ENCODE measurements around the gene CEP55. TPM values are rescaled to one million over a fixed set of nuclear protein-coding genes. Genes with fewer than 3 reads are reported as not detected.
"Not testable (repeated sequence)": the region's sequence is repeated elsewhere in the genome, so short reads cannot be mapped to it uniquely, and the experiment has no call there.

CEP55 gene
- total RNA-seq, 1 donor from 2014 or later = 53.0 TPM

GRCh38 chr10:93501650-93502049, 5.2 kb downstream of the CEP55 start:
- no peak overlapping the region for H3K27ac Mint-ChIP-seq
- peaks cover 33% of the 10 kb centered on the region for H3K36me3 Mint-ChIP-seq (ENCODE audit: low read depth)
- no peak overlapping the region for H3K4me3 Mint-ChIP-seq
- H3K9me3 Mint-ChIP-seq = no peaks in the 10 kb centered on the region
- H3K4me1 Mint-ChIP-seq (ENCODE audit: low read depth) = peaks cover 81% of the 10 kb centered on the region
- intact Hi-C loops (cut with micrococcal nuclease) = loop anchor here (10.0 kb wide), 1 partner anchor 427 kb away; the partner anchor contains the start of gene CYP26A1
- no peaks in the 10 kb centered on the region for H3K27me3 Mint-ChIP-seq (ENCODE audit: insufficient read depth)
- DNase-seq (ENCODE audit: low spot score) = no peak

DNA sequence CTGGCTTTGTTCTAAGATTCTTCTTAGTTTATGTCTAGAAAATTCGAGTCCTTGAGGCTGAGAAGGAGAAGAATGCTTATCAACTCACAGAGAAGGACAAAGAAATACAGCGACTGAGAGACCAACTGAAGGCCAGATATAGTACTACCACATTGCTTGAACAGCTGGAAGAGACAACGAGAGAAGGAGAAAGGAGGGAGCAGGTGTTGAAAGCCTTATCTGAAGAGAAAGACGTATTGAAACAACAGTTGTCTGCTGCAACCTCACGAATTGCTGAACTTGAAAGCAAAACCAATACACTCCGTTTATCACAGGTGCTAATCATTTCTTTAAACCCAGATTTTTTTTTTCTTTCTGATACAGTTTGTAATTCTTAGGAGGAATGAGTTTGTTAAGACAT, 6.7 kb downstream of the CEP55 start:
- no peaks in the 10 kb centered on the region for H3K9me3 Mint-ChIP-seq
- intact Hi-C loops (cut with micrococcal nuclease) = loop anchor here (10.0 kb wide), 1 partner anchor 428 kb away; the partner anchor contains the start of gene CYP26A1
- peaks cover 67% of the 10 kb centered on the region for H3K4me1 Mint-ChIP-seq (ENCODE audit: low read depth)
- H3K36me3 Mint-ChIP-seq (ENCODE audit: low read depth) = peaks cover 40% of the 10 kb centered on the region
- peak overlapping the region; percentile 91 for H3K27ac Mint-ChIP-seq
- H3K27me3 Mint-ChIP-seq (ENCODE audit: insufficient read depth) = no peaks in the 10 kb centered on the region
- peak overlapping the region; percentile 76 for H3K4me3 Mint-ChIP-seq
- DNase-seq (ENCODE audit: low spot score) = no peak

DNA sequence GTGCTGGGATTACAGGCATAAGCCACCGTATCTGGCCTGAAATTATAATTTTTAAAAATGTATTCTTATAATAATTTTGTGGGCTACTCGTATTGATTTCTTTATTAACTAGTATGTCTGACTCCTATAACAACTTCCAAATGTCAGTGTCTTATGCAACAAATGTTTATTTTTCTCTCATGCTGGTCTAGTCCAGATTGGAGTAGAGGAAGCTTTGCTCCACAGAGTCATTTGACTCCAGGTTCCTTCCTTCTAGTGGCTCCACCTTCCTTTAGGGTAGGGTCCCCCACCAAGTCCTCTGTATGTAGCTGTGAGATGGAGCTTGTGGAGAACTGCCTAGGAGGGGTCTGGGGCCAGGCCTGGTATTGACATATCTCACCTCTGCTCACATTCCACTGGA, 8.7 kb downstream of the CEP55 start:
- Mint-ChIP-seq H3K27ac (peak overlapping the region; percentile 72), H3K4me1 (ENCODE audit: low read depth) (peaks cover 65% of the 10 kb centered on the region), H3K4me3 (no peak overlapping the region), H3K36me3 (ENCODE audit: low read depth) (peaks cover 41% of the 10 kb centered on the region), H3K9me3 (no peaks in the 10 kb centered on the region), H3K27me3 (ENCODE audit: insufficient read depth) (no peaks in the 10 kb centered on the region)
- no peak for DNase-seq (ENCODE audit: low spot score)
- intact Hi-C loops (cut with micrococcal nuclease) = loop anchor here (10.0 kb wide), 1 partner anchor 430 kb away; the partner anchor contains the start of gene CYP26A1

DNA sequence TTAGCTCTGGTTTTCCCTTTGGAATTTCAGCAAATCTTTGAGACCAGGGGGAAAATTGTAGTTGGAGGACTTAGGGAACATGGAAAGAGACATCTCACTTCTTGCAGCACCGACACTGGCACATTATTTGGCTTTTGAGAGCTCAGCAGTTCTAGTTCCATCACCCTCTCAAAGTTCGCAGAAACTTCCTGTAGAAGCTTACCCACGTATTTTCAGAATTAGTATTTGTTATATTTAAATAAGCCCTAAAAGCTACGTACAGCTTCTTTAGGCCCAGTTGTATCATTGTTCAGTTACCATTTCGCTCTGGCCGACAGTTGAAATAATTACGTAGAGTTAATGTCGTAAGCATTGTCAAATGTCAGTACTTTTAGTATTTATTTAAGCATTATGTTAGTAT, 13.4 kb downstream of the CEP55 start:
- no peak for DNase-seq (ENCODE audit: low spot score)
- Mint-ChIP-seq H3K4me3 (no peak overlapping the region), H3K4me1 (ENCODE audit: low read depth) (peaks cover 29% of the 10 kb centered on the region), H3K36me3 (ENCODE audit: low read depth) (peaks cover 29% of the 10 kb centered on the region), H3K27ac (no peak overlapping the region), H3K9me3 (no peaks in the 10 kb centered on the region), H3K27me3 (ENCODE audit: insufficient read depth) (no peaks in the 10 kb centered on the region)
- intact Hi-C loops (cut with micrococcal nuclease) = loop anchor here (10.0 kb wide), 1 partner anchor 435 kb away; the partner anchor contains the start of gene CYP26A1

DNA sequence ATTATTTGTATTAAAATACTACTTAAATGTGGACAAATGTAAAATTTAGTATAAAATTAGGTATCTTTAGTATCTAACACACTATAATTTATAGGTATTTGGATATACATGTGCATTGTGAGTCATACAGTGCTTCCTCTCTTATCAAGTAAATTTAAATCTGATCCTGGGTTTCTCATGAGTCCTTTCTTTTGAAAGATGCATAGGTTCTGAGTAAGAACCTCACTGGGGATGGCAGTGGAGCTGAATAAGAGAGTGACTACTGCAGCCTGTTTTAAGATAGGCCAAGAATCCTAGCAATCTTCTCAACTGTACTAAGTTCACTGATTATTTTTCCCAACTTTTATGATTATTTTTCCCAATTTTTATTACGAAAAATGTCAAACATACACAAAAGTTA, 16.2 kb downstream of the CEP55 start:
- no peak overlapping the region for H3K27ac Mint-ChIP-seq
- no peak overlapping the region for H3K4me3 Mint-ChIP-seq
- peaks cover 23% of the 10 kb centered on the region for H3K4me1 Mint-ChIP-seq (ENCODE audit: low read depth)
- H3K9me3 Mint-ChIP-seq = no peaks in the 10 kb centered on the region
- H3K36me3 Mint-ChIP-seq (ENCODE audit: low read depth) = peaks cover 37% of the 10 kb centered on the region
- intact Hi-C loops (cut with micrococcal nuclease) = no loop called here
- no peaks in the 10 kb centered on the region for H3K27me3 Mint-ChIP-seq (ENCODE audit: insufficient read depth)
- DNase-seq (ENCODE audit: low spot score) = no peak

GRCh38 chr10:93513091-93513490, 16.7 kb downstream of the CEP55 start:
- intact Hi-C loops (cut with micrococcal nuclease) = no loop called here

GRCh38 chr10:93514521-93514920, 18.1 kb downstream of the CEP55 start:
- DNase-seq (ENCODE audit: low spot score) = no peak
- H3K9me3 Mint-ChIP-seq = no peaks in the 10 kb centered on the region
- H3K27me3 Mint-ChIP-seq (ENCODE audit: insufficient read depth) = no peaks in the 10 kb centered on the region
- no peak overlapping the region for H3K4me3 Mint-ChIP-seq
- H3K4me1 Mint-ChIP-seq (ENCODE audit: low read depth) = peaks cover 12% of the 10 kb centered on the region
- H3K36me3 Mint-ChIP-seq (ENCODE audit: low read depth) = peaks cover 37% of the 10 kb centered on the region
- intact Hi-C loops (cut with micrococcal nuclease) = no loop called here
- no peak overlapping the region for H3K27ac Mint-ChIP-seq

More at GRCh38 chr10:93513091-93513490, 16.7 kb downstream of the CEP55 start:
- H3K36me3 Mint-ChIP-seq (ENCODE audit: low read depth) = peaks cover 37% of the 10 kb centered on the region
- no peaks in the 10 kb centered on the region for H3K27me3 Mint-ChIP-seq (ENCODE audit: insufficient read depth)
- DNase-seq (ENCODE audit: low spot score) = no peak
- H3K9me3 Mint-ChIP-seq = no peaks in the 10 kb centered on the region
- H3K27ac Mint-ChIP-seq = no peak overlapping the region
- peaks cover 23% of the 10 kb centered on the region for H3K4me1 Mint-ChIP-seq (ENCODE audit: low read depth)
- H3K4me3 Mint-ChIP-seq = no peak overlapping the region

GRCh38 chr10:93515071-93516005, 18.9 kb downstream of the CEP55 start:
- DNase-seq (ENCODE audit: low spot score) = no peak
- H3K27ac Mint-ChIP-seq = no peak overlapping the region
- H3K9me3 Mint-ChIP-seq = no peaks in the 10 kb centered on the region
- H3K4me1 Mint-ChIP-seq (ENCODE audit: low read depth) = peaks cover 4% of the 10 kb centered on the region
- intact Hi-C loops (cut with micrococcal nuclease) = no loop called here
- no peak overlapping the region for H3K4me3 Mint-ChIP-seq
- H3K36me3 Mint-ChIP-seq (ENCODE audit: low read depth) = peaks cover 40% of the 10 kb centered on the region
- no peaks in the 10 kb centered on the region for H3K27me3 Mint-ChIP-seq (ENCODE audit: insufficient read depth)

- Mint-ChIP-seq H3K9me3 (no peaks in the 10 kb centered on the region), H3K4me3 (no peak overlapping the region), H3K27ac (no peak overlapping the region), H3K36me3 (ENCODE audit: low read depth) (peaks cover 39% of the 10 kb centered on the region), H3K27me3 (ENCODE audit: insufficient read depth) (no peaks in the 10 kb centered on the region), H3K4me1 (ENCODE audit: low read depth) (no peaks in the 10 kb centered on the region)
- intact Hi-C loops (cut with micrococcal nuclease) = no loop called here
- no peak for DNase-seq (ENCODE audit: low spot score)
These were observed 19.6 kb downstream of the CEP55 start for GRCh38 chr10:93516006-93516380.

DNA sequence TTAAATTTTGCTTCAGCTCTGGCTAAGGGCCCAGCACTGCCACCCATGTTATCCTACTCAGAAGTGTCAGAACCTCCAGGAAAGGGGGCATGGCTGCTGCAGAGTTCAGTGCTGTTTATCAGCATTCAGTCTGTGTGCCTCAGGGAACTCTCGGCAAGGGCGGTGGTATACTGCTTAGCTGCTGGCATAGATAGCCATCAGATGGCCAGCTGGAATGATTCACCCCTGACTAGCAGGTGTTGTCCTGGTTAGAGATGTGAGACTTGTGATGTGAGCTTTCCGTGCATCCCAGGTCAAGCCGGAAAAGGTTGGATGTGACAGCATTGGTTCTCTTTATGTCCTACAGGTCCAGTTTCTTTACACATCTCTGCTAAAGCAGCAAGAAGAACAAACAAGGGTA, 22.1 kb downstream of the CEP55 start:
- no peak overlapping the region for H3K27ac Mint-ChIP-seq
- no peak overlapping the region for H3K4me3 Mint-ChIP-seq
- H3K9me3 Mint-ChIP-seq = peaks cover 6% of the 10 kb centered on the region
- H3K36me3 Mint-ChIP-seq (ENCODE audit: low read depth) = peaks cover 57% of the 10 kb centered on the region
- no peaks in the 10 kb centered on the region for H3K4me1 Mint-ChIP-seq (ENCODE audit: low read depth)
- no peaks in the 10 kb centered on the region for H3K27me3 Mint-ChIP-seq (ENCODE audit: insufficient read depth)
- intact Hi-C loops (cut with micrococcal nuclease) = no loop called here
- no peak for DNase-seq (ENCODE audit: low spot score)

DNA sequence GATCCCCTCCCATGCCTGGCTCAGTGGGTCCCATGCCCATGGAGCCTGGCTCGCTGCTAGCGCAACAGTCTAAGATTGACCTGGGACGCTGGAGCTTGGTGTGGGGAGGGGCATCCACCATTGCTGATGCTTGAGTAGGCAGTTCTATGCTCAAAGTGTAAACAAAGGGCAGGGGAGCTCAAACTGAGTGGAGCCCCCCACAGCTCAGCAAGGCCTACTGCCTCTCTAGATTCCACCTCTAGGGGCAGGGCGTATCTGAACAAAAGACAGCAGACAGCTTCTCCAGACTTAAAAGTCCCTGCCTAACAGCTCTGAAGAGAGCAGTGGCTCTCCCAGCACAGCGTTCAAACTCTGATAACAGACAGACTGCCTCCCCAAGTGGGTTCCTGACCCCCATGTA, 38.9 kb downstream of the CEP55 start:
- Mint-ChIP-seq H3K36me3 (ENCODE audit: low read depth) (peaks cover 1% of the 10 kb centered on the region), H3K4me1 (ENCODE audit: low read depth) (no peaks in the 10 kb centered on the region), H3K27ac (no peak overlapping the region), H3K9me3 (no peaks in the 10 kb centered on the region), H3K4me3 (no peak overlapping the region), H3K27me3 (ENCODE audit: insufficient read depth) (peaks cover 2% of the 10 kb centered on the region)
- DNase-seq (ENCODE audit: low spot score) = no peak
- intact Hi-C loops (cut with micrococcal nuclease) = no loop called here

DNA sequence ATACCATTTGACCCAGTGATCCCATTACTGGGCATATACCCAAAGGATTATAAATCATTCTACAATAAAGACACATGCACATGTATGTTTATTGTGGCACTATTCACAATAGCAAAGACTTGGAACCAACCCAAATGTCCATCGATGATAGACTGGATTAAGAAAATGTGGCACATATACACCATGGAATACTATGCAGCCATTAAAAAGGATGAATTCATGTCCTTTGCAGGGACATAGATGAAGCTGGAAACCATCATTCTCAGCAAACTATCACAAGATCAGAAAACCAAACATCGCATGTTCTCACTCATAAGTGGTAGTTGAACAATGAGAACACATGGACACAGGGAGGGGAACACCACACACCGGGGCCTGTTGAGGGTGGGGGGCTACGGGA, 44.5 kb downstream of the CEP55 start:
- H3K27ac Mint-ChIP-seq; H3K4me3 Mint-ChIP-seq; intact Hi-C loops (cut with micrococcal nuclease); H3K27me3 Mint-ChIP-seq (ENCODE audit: insufficient read depth); DNase-seq (ENCODE audit: low spot score); H3K4me1 Mint-ChIP-seq (ENCODE audit: low read depth); H3K9me3 Mint-ChIP-seq; H3K36me3 Mint-ChIP-seq (ENCODE audit: low read depth): not testable (repeated sequence)

Data from activated T-helper 1 cell treated with anti-CD3 and anti-CD28 coated beads, Interleukin-12 subunit alpha, Interleukin-12 subunit beta, Interleukin-2, Interleukin-4 antibody, amounts not matched to agents 30 ng/mL and 10 ng/mL and 1 ng/mL, durations not matched to agents 14 hours and 24 hours and 36 hours (primary cell).